HG03439 (cell line): ENCODE data around the gene CD55.

Source experiments
- ATAC-seq: cut with Tn5 transposase; IDR thresholded peaks from one replicate; pipeline ENCODE4 v1.9.1; 2021; ENCODE audit warnings: mild to moderate bottlenecking, moderate library complexity; ENCODE audit not compliant: unreplicated experiment

The CD55 gene

DNA sequence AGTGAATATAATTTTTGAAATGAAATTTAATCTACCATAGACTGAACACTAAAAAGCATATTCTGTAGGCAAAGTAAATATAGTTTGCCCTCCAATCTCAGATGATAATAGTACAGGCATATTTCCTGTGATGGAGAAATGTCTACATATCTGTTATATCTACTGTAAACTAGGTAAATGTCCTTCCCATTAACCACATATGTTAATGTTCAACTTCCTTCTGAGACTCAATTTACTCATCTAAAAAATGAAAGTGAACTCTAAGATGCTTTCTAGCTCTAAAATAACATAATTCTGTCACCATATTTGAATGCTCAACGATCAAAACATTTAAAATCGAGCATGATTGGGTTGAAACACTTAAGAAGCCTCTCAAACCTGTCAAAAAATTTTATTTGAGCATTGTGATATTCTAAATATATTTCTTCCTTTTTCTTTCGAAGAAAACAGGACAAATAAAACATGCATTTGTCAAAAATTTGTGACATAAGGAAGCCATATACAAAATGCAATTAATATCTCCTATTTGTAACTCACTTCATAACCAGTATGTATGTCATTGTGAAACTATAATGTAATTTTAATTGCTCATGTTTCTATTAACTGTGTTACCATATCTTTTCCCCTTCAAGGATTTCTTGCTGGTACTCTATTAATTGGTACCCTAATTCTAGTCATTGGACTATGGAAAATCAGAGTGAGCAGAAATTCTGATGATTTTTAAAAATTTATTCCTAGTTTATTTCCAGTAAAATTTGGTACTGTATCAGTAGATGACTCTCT, 34.2 kb downstream of the CD55 start:
- ATAC-seq: no peak

DNA sequence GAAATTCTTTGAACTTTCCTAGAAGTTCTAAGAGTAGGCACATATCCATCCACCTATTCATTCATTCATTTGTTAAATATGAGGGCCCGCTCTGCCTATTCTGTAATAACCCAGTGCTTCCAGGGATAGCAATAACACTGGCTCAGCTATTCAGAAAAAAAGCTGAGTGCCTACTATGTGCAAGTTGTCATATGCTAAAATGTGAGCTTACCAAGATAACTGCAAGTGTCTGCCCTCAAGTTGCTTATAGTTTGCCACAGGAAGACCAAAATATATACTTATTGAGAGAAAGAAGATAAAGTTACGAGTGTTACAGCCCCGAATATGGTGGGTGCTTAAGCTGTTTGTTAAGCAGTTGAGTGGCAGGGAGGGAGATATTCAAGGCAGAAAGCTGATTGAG, 39.6 kb downstream of the CD55 start:
- ATAC-seq: no peak

DNA sequence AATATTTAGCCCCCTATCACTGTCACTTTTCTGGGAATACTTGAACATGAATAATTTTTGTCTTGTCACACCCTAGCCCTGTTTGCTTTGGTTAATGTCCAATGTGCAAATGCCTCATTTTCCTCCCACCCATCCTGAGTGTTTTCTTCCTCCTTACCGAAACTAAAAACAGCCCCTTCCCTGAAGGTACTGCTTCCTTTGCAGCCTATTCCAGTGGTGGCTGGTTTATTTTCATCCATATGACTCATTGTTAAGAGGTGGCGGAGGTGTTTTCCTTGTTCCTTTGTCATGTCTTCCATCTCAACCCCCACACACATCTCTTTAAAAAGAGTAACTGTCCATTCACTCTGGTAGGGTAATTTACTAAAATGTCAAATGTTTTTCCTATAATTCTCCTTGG, 40.4 kb downstream of the CD55 start:
- no peak for ATAC-seq

DNA sequence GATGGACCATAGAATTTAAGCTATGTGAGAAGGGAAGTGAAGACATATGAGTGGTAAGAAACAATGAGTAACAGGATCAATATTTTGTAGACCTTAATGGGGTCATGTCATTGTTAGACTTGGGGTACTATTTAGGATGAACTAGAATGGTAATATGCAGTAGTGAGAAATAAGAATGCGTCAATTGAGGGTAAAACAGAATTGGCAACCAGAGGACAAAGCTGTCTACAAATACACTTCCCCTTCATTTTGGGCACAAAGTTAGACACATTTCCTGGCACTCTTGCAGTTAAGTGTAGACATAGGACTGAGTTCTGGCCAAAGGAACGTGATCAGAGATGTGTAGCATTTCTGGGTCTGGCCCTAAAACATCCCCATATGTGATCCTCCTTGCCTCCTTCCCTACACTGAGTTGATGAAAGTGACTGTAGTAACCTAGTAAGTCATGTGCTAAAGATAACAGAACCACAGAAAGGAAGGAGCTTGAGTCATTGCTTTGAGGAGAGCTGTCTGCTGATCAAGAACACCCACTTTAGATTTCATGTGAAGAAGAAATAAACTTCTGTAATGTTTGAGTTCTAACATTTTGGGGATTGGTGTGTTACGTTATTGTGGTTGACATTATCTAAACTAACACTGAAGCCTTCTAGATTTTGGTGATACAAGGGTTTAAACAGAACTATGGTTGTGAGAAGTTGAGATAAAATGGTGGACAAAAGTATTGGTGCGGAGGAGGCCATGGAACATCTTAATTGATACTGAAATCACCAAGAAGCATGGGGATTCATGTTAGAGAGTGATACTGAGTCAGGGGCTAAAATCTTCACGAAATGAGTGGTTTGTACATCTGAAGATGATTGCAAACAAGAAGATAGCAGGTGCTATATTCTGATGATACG, 41.7 kb downstream of the CD55 start:
- ATAC-seq: no peak

DNA sequence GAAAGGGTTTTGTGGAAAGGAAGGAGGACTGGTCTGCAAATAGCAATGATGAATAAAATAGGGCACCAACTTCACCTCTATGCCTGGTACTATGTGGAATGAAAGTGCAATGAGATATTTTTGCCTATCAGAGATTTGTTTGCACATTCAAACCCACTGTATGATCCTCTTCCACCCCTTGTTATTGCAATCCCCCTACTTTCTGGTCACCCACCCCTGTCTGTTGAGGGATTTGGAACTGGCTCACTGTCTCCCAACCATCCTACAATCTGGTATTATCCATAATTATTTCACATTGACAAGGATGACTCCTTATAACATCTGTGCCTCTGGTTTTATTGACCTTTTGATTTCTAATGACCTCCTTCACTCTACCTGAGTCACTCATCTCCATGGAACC, 42.4 kb downstream of the CD55 start:
- ATAC-seq: no peak

DNA sequence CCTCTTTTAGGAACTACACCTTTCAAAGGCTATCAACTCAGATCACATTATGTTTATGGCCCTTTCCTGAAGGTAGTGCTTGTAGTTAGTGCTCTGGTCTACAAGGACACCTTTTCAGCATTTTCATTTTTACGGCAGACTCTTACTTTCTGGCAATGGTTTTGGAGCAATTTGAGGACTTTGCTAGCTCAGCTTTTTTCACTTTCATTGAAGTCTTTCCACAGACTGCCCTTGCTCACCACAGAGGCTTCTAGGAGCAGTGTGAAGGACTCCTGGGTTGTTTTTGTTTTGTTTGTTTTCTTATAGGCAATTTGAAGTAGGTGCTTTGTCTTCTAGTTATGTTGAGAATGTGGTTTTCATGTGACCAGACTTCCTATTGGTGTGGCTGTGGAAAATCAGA, 43.1 kb downstream of the CD55 start:
- no peak for ATAC-seq

DNA sequence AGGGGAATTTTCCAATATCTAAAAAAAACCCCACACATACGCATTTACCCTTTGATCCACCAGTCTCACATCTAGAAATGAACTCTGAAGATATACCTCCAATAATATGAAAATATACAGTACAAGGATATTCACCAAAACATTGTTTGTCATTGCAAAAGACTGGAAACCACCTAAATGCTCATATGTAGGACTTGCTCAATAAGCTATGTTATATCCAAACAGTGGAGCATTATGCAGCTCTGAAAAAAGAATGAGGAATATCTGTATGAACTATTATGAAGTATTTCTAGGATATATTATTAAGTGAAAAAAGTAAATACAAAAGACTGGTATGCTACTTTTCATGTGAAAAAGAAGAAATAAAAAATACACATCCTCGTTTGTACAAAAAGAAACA, 43.6 kb downstream of the CD55 start:
- ATAC-seq: no peak

DNA sequence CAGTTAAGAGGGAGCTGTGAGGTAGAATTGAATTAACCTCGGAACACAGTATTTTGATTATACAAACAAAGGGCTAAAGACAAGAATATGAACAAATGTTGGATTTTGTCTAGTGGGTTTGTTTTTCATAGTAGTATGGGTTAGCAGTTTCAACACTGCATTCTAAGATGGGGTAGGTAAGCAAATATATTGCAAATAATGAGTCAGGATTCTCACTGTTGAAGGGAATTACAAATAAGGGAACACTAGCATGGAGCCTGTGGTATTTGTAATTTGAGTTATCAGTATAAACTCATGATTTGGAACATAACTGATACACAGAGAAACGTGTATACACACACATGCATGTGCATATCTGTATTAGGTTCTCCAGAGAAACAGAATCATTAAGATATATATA, 44.5 kb downstream of the CD55 start:
- no peak for ATAC-seq

DNA sequence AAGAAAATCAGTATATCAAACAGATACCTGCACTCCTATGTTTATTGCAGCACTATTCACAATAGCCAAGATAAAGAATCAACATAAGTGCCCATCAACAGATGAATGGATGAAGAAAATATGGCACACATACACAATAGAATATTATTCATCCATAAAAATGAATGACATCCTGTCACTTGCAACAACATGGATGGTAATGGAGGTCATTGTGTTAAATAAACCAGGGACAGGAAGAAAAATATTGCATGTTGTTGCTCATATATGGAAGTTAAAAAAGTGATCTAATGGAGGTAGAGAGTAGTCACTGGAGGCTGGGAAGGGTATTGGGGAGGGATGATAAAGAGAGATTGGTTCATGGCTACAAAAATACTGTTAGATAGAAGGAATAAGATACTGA, 67.2 kb downstream of the CD55 start:
- no peak for ATAC-seq

DNA sequence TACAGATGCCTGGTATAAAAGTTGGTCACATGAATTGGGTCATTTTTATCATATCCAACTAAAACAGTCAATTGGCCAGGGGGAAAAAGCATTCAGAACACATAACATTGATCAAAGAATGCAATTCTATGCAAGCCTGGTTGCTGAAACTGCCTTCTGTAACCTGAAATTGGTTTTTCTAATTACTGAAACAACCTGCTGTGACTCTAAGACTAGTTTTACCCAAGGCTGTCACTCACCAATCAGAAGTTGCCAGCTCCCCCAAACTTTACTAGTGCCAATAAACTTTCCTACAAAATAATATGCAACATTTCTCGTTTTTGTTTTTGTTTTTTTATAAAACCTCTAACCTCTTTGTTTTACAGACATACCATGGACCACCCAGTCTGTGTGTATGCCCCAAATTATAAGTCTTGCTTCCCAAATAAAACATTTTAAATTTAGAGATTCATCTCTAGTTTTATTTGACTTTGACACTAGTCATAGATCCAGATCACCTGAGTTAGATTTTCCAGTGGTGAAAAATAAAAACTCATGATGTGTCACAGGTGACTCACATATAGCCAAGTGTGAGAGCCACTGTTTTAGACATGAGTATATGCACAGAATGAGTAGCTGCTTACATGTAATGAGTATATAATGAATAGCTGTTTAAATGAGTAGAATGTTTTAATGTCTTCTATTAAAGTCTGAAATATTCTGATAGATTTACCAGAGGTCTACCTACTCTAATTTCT, 68.4 kb downstream of the CD55 start:
- ATAC-seq: no peak

DNA sequence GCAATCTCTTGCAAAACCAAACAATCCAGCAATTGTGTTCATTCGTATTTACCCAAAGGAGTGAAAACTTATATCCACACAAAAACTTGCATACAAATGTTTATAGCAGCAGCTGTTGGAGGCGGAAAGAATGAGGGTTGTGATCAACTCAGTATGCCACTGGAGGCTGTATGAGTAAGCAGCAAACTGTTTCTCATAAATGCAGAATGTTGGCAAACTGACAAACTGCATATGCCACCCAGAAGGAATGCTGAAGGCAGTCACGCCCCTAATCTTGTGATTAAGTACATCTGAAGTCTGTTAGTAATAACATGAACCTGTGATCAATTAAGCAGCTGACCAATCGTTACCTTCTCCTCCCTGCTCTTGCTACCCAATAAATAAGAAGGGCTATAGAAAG, 72.1 kb downstream of the CD55 start:
- no peak for ATAC-seq

DNA sequence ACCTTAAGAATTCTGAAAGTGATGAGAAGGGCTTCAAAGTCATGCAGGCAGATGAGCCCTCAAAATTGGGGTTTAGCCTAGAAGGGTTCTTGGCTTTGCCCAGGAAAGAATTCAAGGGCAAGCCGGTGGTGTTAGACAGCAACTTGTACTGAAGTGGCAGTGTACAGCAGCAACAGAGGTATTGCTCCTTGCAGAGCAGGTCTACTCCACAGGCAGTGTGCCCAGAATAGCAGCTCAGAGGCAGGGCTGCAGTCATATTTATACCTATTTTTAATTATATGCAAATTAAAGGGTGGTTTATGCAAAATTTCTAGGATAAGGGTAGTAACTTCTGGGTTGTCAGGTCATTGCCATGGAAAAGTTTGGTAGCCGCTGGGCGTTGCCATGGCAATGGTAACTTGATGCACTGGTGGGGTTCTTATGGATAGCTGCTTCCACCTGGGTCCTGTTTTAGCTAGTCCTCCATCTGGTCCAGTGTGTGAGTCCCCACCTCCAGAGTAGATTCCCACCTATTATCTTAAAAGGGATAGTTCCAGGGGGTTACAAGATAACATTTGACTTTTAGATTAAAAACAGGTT, 74.8 kb downstream of the CD55 start:
- no peak for ATAC-seq

DNA sequence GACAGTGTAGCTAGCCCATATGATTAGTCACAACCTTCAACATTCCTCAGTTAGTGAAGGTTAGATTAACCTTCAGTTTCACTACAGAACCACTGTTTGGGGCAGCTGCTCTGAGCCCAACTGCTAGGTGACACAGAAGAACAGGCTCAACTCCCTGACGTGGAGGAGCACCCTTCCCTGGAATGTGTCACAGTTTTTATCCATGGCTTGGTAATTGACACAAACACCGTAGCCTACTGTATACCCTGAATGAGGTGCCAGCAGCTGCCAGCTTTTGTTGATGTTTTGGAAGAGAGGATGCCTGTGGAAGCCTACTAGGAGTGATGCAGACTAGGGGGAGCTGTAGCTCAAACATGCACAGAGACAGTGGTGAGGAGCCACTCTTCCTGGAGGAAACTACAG, 76.0 kb downstream of the CD55 start:
- no peak for ATAC-seq

DNA sequence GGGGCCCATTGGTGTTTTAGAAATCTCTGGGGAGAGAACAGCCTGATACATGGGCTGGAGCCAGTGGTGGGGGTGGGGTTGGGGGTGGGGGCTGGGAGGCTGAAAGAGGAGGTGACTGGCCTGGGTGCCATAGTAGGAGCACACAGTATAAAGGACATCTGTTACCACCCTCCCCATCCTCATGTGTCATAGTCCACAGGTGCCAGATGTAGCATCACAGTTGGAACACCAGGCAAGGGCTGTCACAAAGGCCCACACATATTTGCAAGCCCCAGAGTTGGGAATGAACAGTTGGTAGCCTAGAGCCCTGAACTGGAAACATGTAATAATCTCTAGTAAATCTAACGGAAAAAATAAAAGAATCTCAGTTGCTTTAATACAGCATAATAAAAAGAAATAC, 77.5 kb downstream of the CD55 start:
- no peak for ATAC-seq

DNA sequence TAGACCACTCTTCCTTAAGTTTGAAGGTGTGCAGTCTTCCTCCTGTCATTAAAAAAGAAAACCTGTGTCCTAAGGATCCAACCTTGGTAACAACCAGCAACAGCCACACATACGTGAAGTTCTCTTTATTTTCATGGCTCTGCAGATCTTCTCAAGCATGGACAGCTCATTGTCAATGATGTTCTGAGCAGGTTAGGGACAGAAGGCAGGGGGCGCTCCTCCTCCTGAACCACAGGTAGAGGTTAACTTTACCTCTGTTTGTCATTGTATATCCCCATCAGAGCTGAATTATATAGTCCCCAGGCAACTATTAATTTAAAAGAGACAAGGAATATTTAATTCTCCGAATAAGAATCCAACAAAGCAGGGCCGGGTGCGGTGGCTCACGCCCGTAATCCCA, 80.1 kb downstream of the CD55 start:
- ATAC-seq: no peak

DNA sequence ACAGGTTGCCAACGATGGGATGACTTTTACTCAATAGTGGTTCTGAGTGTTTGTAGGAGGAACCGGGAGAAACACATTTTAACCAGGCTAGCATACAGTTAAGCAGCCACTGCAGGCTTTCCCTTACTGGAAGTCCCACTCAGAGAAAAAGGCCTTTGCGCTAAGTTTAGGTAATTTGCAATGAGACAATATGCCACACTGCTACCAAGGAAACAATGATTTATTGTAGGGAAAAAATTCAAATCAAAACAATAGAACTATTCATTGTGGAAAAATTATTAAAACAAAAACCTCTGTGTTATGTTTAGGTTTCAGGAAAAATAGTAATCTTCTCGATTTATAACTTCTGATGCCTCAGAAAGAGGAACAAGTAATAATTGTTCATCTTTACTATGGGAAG, 81.3 kb downstream of the CD55 start:
- no peak for ATAC-seq

DNA sequence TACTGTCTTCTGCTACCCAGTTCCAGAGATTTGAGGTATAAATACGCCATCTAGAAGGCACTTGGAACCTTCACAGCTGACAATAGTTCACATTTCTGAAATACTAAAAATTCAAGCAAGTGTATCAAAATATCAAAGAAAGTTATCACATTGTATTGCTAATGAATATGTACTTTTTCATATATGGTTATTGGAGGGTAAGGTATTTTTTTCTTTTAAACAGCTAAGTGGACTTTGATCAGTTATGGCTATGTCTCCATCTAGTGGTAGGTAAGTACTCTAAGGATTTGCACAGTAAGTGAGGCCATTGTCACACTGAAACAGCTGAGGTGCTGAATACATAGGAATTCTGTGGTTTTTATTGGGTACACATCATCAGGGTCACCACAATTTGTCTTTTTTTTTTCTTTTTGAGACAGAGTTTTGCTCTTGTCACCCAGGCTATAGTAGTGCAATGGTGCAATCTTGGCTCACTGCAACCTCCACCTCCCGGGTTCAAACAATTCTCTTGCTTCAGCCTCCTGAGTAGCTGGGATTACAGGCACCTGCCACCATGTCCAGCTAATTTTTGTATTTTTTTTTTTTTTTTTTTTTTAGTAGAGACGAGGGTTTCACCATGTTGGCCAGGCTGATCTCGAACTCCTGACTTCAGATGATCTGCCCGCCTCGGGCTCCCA, 83.5 kb downstream of the CD55 start:
- ATAC-seq: no peak

DNA sequence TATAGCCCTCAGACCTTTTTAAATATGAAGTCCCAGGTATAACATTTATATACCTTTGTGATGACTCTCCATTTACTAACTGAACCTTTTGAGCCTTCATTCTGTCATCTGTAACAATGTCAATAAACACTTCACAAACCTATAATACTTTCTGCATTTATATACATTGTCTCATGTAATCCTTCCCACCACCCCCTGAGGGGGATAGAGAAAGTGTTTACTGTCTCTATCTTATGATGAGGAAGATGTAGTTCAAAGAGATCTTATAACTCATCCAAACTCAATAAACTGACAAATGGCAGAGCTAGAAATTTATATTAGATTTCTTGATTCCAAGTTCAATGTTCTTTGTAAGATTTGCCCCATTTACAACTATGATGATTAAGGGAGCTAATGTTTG, 84.3 kb downstream of the CD55 start:
- no peak for ATAC-seq

DNA sequence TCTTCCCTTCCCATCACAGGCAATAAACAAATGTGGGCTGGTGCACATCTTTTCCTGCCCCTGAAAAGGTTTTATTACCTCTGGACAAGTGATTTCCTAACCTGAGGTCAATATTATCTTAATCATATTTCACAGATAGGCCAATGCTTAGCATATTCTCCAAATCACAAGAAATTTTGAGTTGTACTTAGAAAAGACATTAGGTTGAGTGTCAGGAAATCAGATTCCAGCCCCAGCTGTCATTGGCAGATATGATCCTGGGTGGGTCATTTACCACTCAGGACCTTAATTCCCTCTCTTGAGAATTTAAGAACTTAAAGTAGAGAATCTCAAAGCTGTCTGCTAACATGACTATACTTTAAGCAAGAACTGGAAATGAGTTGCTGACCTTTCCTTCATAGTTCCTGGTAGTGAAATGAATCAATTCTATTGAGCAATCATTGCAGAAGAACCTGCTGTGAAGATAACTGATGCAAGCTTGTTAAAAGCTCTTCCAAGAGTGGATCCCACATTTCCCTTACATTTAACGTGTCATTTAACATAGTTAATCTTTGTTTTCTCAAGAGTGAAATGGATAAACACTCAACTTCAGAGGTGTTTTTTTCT, 86.3 kb downstream of the CD55 start:
- ATAC-seq: no peak
